ENCODE measurements around the gene SIRPB2. TPM values are rescaled to one million over a fixed set of nuclear protein-coding genes. Genes with fewer than 3 reads are reported as not detected.
"Not testable (repeated sequence)": the region's sequence is repeated elsewhere in the genome, so short reads cannot be mapped to it uniquely, and the experiment has no call there.

The SIRPB2 gene
- total RNA-seq, 1 donor from 2014 or later: 3.5 TPM

DNA sequence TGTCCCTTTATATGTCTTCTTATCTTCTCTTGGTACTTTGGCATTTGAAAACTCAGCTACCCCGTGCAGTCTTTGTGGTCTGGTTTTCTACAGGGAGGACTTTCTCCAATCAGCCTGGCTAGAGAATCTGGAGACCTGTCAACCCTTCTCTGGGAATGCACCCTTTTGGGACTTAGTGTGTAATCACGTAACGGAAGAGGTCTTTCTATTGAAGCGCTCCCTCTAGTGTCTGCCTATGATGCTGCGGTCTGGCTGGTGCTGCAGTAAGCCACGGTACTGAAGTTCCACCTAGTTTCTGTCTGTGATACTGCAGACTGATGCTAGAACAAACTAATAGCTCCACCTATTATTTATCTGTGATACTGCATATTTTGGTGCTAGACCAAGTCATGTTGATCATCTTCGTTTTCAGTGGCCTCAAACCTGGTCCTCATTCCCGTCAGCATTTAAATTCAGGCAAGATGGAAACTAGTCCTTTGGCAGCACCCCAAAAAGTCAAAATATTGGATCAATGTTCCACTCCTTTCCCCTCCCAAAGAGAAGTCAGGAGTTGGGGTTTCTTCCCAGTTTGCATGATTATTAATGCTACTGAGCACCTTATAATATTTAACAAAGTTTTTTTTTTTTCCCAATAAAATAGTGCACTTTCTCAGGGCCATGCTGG lies 12.5 kb upstream of the SIRPB2 start:
- ATAC-seq (peak; percentile 93), DNase-seq (peak; percentile 65)
- intact Hi-C loops (cut with micrococcal nuclease): no loop called here

DNA sequence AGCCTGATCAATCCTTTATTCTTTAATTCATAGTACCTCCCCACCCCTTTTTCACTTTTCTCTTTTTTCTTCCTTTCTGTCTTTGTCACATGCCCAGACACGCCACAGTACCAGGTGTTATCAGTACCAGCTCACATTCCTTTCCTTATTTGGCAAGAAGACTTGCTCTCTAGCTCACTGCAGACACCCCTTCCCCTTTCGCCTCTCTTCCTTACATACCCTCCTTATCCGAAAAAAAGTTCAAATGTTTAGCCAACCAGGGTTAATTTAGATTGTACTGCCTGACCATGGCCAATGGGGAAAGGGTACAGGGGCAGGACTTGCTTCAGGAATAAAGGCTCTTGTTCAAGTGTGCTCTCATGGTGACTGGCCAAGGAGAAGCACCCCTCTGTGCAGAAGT lies 9.3 kb upstream of the SIRPB2 start:
- intact Hi-C loops (cut with micrococcal nuclease): no loop called here
- ATAC-seq (no peak), DNase-seq (no peak)

DNA sequence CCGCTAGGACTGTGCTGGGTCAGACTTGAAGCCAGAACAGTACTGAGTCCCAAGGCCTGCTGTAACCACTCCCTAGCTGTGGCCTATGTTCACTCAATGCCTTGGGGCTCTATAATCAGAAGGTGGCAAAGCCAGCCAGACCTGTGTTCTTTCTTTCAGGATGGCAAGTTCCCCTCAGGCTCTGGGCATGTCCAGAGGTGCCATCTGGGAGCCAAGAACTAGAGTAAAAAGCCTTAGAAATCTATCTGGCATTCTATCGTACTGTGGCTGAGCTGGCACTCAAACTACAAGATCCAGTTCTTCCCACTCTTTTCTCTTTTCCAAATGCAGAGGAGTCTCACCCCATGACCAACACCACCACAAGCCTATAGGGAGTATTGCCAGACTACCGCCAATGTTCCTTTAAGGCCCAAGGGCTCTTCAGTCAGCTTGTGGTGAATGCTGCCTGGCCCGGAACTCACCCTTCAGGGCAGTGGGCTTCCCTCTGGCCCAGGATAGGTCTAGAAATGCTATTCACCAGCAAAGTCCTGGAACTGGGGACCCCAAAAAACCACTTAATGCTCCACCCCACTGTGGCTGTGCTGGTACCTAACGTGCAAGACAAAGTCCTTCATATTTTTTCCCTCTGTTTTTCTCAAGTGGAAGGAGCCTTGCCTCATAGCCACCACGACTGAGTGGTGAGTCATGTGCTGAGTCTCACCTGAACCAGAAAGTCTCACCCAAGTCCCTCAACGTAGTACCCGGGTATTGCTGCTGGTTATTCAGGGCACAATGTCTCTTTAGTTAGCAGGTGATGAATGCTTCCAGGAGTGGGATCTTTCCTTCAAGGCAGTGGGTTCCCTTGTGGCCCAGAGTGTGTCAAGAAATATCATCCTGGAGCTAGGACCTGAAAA lies 8.6 kb upstream of the SIRPB2 start:
- intact Hi-C loops (cut with micrococcal nuclease): no loop called here
- no peak for DNase-seq
- ATAC-seq: no peak

DNA sequence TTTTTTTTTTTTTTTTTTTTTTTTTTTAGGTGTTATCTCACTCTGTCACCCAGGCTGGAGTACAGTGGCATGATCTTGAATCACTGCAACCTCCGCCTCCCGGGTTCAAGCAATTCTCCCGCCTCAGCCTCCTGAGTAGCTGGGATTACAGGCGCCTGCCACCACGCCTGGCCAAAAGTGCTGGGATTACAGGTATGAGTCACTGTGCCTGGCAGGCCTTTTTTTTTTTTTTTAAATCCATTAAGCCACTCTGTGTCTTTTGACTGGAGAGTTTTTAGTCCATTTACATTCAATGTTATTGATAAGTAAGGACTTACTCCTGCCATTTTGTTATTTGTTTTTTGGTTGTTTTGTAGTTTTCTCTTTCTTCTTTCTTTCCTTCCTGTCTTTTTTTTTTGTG lies 6.2 kb upstream of the SIRPB2 start:
- ATAC-seq; DNase-seq; intact Hi-C loops (cut with micrococcal nuclease): not testable (repeated sequence)

DNA sequence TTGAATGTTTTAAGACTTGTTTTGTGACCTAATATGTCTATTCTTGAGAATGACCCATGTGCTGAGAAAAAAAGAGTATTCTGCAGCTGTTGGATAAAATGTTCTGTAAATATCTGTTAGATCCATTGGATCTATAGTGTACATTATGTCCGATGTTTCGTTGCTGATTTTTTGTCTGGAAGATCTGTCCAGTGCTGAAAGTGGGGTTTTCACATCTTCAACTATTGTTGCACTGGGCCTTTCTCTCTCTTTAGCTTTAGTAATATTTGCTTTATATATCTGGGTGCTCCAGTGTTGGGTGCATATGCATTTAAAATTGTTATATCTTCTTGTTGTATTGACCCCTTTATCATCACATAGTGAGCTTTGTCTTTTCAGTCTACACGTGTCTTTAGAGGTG lies 5.7 kb upstream of the SIRPB2 start:
- DNase-seq: no peak
- no peak for ATAC-seq
- intact Hi-C loops (cut with micrococcal nuclease): no loop called here

DNA sequence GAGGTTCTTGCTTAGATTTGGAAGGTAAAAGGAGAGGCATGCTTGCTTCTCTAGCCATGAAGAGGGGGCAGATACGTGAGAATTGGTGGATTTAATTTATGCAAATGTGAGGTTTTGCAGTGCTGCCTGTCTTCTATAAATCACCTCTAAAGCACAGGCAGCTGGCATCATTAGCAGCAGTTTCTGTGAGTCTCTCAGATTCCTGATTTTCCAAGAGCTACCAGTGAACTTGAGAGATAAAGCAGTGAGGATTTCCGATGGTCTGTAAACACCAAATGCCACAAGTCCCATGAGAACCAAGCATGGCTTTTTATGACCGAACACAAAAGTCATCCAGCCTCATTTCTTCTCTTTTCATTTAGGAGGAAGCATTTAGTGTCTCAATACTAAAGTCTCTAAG lies 3.2 kb upstream of the SIRPB2 start:
- DNase-seq: no peak
- intact Hi-C loops (cut with micrococcal nuclease): no loop called here
- ATAC-seq: no peak

DNA sequence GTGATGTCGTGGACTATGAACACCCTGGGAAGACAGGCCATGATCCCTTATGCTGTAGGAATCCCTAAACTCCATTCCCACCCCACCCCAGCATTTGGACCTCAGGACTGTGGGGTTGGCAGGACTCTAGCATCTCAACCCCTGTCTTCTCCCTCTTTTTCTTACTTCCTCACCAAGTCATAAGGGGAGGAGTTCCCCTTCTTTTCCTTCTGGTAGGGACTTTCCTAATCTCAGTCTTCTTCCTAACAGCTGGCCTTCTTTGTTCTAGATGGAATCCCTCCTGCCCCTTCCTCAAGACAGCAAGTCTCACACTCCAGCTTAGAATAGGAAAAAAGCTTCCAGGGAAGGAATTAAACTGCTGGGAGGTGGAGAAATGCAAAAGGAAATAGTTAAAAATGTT lies 2.3 kb upstream of the SIRPB2 start:
- intact Hi-C loops (cut with micrococcal nuclease): no loop called here
- ATAC-seq (no peak), DNase-seq (no peak)

DNA sequence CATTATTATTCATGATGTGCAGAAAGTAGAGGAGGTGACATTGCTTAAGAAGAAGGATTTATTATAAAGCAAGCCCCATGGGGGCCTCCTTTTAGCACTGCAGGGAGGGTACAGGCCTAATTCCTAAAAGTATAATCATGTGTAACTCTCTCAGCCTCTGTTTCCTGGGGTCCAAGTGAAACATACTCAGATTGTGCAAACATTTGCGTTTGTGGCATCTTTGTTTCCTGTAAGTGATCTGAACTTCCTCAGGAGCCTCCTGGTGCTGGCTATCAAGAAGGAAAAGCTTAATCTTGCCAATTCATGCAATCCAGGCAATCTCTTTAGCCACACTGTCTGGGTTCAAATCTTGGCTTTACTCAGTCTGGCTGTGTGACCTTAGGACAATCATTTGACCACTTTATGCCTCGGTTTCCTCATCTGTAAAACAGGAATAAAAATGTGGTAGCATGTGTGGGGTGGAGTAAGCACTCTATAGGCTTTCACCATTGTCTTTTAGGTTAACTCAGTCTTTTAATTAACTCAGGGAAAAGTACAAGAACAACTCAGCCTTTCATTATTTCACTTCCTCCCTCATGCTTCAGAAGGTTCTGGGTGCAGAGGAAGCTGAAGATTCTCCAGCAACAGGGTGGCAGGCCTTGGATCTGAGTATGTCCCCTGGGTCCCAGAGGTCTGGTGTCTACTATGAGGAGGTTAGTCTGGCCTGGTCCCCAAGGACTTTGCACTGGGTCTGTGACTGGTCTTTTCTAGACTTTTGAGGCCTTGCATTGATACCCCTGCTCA lies 831 bp upstream of the SIRPB2 start:
- peak; percentile 49 for ATAC-seq
- intact Hi-C loops (cut with micrococcal nuclease): no loop called here
- no peak for DNase-seq

DNA sequence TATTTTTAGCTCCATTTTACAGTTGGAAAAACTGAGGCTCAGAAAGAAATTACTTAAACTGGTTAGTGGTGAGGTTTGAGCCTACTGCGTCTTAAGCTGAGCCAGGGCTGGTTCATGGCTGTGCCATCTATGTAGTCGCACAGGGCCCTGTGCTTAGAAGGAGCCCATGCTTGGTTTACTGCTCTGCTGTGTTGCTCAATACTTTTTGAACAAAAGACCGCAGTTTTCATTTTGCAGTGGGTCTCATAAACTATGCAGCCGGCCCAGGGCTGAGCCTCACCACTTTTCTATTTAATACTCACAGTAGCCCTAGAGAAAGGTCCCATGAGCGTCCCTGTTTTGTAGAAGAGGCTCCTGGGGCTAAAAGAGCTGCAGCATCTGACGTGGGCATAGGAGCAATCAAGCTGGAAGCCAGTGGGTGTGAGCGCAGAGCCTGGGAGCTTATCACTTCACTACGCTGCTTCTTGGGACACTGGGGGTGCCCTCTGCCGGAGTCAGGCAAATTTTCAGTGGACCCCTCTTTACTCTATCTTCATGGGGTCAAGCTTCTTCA lies 501 bp downstream of the SIRPB2 start:
- intact Hi-C loops (cut with micrococcal nuclease): no loop called here
- ATAC-seq (peak; percentile 25), DNase-seq (no peak)

DNA sequence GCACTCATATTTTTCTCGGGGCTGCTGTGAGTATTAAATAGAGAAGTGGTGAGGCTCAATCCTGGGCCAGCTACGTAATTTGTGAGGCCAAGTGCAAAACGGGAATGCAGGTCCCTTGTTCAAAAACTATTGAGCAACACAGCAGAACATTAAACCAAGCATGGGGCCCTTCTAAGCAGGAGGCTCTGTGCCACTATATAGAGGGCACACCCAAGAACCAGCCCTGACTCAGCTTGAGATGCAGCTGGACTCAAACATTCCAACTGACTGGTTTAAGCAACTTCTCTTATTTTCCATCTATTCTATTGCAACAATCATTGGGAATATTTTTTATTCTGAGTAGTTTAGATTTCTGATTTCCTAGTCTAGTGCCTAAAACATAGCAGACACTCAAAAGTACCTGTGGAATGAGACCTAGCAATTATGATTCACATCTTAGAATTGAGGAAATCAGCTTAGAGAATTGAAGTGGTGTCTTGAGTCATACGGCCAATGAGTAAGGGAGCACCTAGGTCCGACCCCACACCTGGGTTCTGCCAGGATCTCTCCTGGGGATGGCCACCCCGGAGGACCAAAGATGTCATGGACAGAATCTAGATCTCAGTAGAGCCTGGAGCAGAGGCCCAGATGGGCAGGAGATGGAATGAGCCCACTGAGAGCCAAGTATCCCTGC lies 1.3 kb downstream of the SIRPB2 start:
- intact Hi-C loops (cut with micrococcal nuclease): no loop called here
- DNase-seq (no peak), ATAC-seq (peak; percentile 71)

DNA sequence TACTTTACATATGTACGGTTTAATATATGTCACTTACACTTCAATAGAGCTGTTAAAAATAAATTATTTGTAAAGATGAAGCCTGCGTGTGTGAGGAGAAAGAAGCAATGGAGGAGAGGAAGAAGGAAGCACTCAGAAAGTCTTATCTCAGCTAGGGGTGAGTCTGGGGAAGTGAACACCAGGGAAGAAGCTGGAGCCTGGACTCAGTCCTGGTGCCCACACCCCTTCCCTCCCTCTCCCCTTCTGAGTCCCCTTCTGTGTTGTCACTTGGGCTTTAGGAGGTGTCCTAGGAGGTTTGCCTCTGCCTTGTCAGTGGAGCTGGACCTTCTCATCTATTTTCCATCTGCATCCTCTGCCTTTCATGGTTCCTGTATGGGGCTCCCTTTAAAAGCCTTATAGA lies 1.9 kb downstream of the SIRPB2 start:
- DNase-seq: no peak
- intact Hi-C loops (cut with micrococcal nuclease): no loop called here
- peak; percentile 44 for ATAC-seq

DNA sequence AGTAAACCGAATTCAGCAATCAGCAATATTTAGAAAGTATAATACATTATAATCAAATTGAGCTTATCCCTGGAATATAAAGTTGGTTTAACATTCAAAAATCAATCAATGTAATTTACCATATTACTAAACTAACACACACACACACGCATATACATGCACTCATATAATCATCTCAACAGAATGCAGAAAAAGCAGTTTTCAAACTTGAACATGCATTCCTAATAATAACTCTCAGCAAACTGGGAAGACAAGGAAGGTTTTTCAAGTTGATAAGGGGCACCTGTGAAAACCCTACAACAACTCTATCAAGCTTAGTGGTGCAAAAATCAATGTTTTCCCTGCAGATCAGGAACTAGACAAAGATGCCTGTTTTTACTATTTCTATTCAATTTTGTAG lies 4.7 kb downstream of the SIRPB2 start:
- intact Hi-C loops (cut with micrococcal nuclease): no loop called here
- ATAC-seq (no peak), DNase-seq (no peak)

DNA sequence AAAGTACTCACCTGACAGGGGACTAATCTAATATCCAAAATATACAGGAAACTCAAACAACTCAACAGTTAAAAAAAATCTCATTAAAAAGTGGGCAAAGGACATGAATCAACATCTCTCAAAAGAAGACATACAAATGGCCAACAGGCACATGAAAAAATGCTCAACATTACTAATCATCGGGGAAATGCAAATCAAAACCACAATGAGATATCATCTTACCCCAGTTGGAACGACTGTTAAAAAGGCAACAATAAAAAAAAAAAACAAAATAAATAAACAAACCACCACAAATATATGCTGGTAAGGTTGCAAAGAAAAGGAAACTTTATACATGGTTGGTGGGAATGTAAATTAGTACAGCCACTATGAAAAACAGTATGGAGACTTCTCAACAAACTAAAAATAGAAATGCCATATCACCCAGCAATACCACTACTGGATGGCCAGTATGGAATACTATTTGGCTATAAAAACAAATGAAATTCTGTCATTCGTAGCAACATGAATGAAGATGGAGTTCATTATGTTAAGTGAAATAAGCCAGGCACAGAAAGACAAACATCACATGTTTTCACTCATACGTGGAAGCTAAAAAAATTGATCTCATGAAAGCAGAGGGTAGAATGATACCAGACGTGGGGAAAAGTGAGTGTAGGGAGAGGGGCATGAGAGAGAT lies 6.6 kb downstream of the SIRPB2 start:
- no peak for DNase-seq
- no peak for ATAC-seq
- intact Hi-C loops (cut with micrococcal nuclease): no loop called here

DNA sequence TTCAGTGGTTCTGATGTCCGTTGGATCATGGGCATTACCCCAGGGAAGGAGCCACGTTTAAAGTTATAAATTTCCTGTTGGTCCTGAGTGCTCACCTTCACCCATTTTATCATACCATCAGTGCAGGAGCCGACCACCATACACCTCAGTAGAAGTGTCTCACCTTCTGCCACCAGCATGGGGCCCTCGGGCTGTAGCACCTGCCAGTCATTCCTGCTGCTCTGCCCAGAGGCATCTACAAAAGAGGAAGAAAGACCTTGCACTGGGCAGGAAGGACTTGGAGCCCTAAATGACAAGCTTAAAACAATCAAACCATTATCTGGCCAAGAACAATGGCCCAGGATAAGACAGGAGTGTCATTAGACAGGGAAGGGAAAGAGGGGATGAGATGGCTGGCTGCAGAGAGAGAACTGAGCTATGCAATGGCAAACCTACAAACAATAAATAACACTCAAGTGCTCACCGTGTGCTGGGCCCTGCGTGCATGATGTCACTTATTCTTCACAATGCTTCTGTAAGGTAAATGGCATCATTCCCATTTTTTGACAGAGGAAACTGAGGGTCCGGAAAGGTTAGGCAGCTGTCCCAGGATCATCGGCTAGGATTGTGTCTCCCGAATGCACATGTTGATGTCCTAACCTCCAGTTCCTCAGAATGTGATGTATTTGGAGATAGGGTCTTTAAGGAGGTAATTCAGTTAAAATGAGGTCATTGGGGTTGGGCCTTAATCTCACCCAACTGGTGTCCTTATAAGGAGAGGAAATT lies 11.2 kb downstream of the SIRPB2 start:
- intact Hi-C loops (cut with micrococcal nuclease): no loop called here
- DNase-seq: no peak

DNA sequence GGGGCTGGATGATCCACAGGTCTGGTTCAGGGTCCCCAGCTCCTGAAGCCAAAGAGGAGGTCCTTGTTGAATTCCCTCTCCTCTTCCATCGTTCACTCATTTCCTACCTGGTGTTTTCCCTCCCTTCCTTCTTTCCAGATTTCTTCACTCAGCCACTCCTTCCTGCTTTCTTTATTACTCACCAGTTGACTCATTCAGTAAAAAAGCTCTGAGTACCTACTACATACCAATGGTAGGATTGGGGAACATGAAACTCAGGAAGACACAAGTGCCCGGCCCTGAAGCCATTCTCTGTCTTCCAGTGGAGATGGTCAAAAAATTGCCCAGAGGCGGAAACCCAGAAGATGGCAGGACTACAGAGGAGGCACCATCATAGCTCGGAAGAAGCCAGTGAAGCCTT lies 12.7 kb downstream of the SIRPB2 start:
- intact Hi-C loops (cut with micrococcal nuclease): no loop called here
- no peak for DNase-seq
- ATAC-seq: no peak

More for the DNA sequence above, 11.2 kb downstream of the SIRPB2 start:
- ATAC-seq: no peak

DNA sequence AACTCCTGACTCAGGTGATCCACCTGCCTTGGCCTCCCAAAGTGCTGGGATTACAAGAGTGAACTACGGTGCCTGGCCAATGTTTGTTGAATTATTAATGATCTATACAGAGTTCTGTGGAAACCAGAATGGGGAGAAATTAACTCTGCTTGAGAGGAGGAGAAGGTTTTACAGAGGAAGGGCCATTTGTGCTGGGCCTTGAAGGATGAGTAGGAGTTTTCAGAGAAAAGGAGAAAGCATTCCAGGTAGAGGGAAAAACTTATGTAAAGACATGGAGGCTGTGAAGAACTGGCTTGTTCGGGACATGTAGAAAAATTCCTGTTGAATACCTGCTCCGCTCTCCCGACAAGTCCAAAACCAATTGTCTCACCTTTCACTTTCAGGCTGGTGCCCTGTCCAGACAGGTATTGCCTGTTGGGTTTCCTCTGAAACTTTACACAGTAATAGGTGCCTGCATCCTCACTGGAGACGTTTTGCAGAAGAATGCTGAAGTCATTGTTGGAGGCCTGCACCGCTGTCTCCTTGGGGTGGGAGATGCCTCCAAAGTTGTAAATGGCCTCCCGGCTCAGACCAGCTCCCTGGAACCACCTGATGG lies 13.2 kb downstream of the SIRPB2 start:
- ATAC-seq (no peak), DNase-seq (no peak)
- intact Hi-C loops (cut with micrococcal nuclease): no loop called here

DNA sequence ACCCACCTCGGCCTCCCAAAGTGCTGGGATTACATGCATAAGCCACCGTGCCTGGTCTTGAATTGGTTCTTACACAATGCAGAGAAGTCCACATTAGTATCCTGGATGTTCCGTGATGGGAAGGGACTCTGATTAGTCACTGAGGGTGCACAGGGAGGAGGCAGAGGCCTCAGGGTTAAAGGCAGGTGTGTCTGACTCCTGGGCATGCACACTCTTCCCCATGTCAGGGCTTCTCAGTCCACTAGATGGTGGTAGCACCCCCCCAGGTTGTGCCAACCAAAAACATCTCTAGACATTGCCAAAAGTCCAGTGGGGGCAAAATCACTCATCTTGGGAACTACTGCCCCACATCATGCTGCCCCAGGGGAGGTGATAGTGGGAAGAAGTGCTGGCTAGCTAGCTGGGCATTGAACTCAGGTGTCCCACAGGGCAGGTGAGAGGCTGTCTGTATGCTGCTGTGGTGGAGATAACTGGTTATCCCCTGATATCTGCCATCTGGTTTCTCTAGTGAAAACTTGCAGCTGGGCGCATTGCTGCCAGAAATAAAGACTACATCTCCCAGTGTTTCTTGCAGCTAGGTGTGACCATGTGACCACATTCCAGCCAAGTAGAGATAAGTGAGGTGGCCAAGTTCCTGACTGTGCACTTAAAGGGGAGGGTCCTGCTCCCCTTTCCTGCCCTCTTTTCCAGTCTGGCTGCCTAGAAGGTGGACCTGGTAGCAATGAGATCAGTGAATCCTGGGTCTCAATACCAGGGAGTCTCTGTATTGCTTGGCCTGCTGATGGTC lies 16.2 kb downstream of the SIRPB2 start:
- intact Hi-C loops (cut with micrococcal nuclease): no loop called here
- ATAC-seq (no peak), DNase-seq (no peak)

All from left ventricle myocardium superior (tissue), 1 donor.